ENCODE results near the gene ELF2. TPM values are rescaled to one million over a fixed set of nuclear protein-coding genes. Genes with fewer than 3 reads are reported as not detected.
"Not testable (repeated sequence)": the region's sequence is repeated elsewhere in the genome, so short reads cannot be mapped to it uniquely, and the experiment has no call there.

ELF2 gene
- total and polyA plus RNA-seq, 5 donors = 15.6 to 44.0 (median 42.7) TPM

GRCh38 chr4:139114795-139115194 lies 62.2 kb downstream of the ELF2 start:
- H3K27me3 ChIP-seq (ENCODE audit: control insufficient read depth, insufficient read depth); ATAC-seq; H3K4me1 ChIP-seq (ENCODE audit: control insufficient read depth, insufficient read depth, low read length); H3K9me3 ChIP-seq (ENCODE audit: control insufficient read depth, low read length); H3K4me3 ChIP-seq (ENCODE audit: low read length); H3K27ac ChIP-seq (ENCODE audit: low read length); DNase-seq: not testable (repeated sequence)
- 97% methylated on average over 18 of the region's 18 CpGs for whole genome bisulfite sequencing
- intact Hi-C loops (cut with DNase I) = loop anchor here in 1 of 4 donors (10.0 kb wide), 1 partner anchor 50 kb away; no protein-coding TSS in a partner anchor

- WGBS = 95% methylated on average over 5 of the region's 5 CpGs
- no peaks in the 10 kb centered on the region for H3K27me3 ChIP-seq (ENCODE audit: control insufficient read depth, insufficient read depth)
- ATAC-seq (no peak), DNase-seq (no peak)
- no peaks in the 10 kb centered on the region for H3K9me3 ChIP-seq (ENCODE audit: control insufficient read depth, low read length)
- H3K27ac ChIP-seq (ENCODE audit: low read length) = no peak overlapping the region
- no peak overlapping the region for H3K4me3 ChIP-seq (ENCODE audit: low read length)
- intact Hi-C loops (cut with DNase I) = loop anchor here in 1 of 4 donors (10.0 kb wide), 1 partner anchor 52 kb away; no protein-coding TSS in a partner anchor
- H3K4me1 ChIP-seq (ENCODE audit: control insufficient read depth, insufficient read depth, low read length) = no peaks in the 10 kb centered on the region
Observed at GRCh38 chr4:139112650-139113049, 64.4 kb downstream of the ELF2 start.

DNA sequence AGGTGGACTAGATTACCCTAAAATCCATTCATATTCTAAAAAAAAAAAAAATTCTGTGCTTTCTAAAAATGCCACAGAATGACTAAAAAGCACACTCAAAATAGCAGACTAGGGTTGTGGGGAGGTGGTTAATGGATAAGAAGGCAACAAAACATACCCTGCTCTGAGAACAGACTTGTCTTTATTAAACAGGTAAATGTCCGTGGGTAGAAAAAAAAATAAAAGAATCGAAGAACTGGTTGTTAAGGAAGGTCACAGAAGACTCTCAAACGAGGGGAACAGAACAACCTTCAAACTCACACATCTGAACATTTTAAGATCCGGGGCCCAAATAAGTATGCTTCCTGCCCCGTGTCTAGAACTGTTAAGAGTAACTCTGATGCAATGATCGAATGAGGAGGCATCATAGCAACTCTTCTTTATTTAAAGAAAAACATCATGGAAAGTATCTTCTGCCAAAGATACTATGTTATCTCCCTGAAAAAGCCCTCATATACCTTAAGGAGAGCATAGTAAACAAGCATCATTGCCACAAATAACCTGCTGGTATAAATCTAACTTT lies 68.4 kb downstream of the ELF2 start:
- Histone ChIP-seq H3K4me1 (ENCODE audit: control insufficient read depth, insufficient read depth, low read length) (no peaks in the 10 kb centered on the region), H3K4me3 (ENCODE audit: low read length) (no peak overlapping the region), H3K9me3 (ENCODE audit: control insufficient read depth, low read length) (no peaks in the 10 kb centered on the region), H3K27ac (ENCODE audit: low read length) (no peak overlapping the region), H3K27me3 (ENCODE audit: control insufficient read depth, insufficient read depth) (no peaks in the 10 kb centered on the region)
- intact Hi-C loops (cut with DNase I) = loop anchor here in 2 of 4 donors (10.0 kb wide), 2 partner anchors 56 to 76 kb away; no protein-coding TSS in a partner anchor
- ATAC-seq = no peak
- WGBS = 89% methylated on average over 6 of the region's 6 CpGs
- no peak for DNase-seq

DNA sequence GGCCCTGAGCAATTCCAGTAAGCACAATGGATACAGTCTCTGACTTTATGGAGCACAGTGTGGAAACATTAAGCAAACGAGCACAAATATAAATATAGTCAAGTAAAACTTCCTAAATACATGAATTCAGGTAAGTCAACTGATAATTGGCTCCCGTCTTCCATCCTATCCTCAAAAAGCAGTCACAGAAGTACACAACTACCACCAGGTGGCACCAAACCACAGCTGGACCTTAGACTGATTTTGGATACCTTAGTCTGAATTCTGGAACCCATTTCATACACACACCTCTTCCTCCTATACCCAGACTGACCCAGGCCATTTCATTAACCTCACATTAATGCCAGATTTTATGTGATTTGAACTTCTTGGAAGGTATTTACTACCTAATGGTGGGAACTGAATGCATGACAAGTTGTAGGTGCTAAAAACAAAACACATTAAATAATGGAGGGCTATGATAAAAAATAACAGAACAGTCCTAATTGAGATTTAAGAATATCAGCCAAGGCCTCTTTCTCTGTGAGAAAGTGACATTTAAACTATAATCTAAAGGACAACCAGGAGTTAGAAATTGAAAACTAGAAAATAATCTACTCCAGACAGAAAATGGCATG lies 77.5 kb downstream of the ELF2 start:
- Histone ChIP-seq H3K9me3 (ENCODE audit: control insufficient read depth, low read length) (no peaks in the 10 kb centered on the region), H3K4me1 (ENCODE audit: control insufficient read depth, insufficient read depth, low read length) (no peaks in the 10 kb centered on the region), H3K27ac (ENCODE audit: low read length) (no peak overlapping the region), H3K27me3 (ENCODE audit: control insufficient read depth, insufficient read depth) (no peaks in the 10 kb centered on the region), H3K4me3 (ENCODE audit: low read length) (no peak overlapping the region)
- peak in 2 of 3 donors; percentile 62 to 69 for DNase-seq
- ATAC-seq = peak; percentile 75 to 85
- WGBS = 6% methylated on average over 2 of the region's 2 CpGs
- intact Hi-C loops (cut with DNase I) = loop anchor here in 1 of 4 donors (10.0 kb wide), 1 partner anchor 195 kb away; no protein-coding TSS in a partner anchor

GRCh38 chr4:139092271-139092670 lies 84.7 kb downstream of the ELF2 start:
- H3K9me3 ChIP-seq (ENCODE audit: control insufficient read depth, low read length) = no peaks in the 10 kb centered on the region
- no peak for ATAC-seq
- WGBS = 86% methylated on average over 12 of the region's 12 CpGs
- intact Hi-C loops (cut with DNase I) = loop anchor here in 1 of 4 donors (10.0 kb wide), 1 partner anchor 203 kb away; no protein-coding TSS in a partner anchor
- no peaks in the 10 kb centered on the region for H3K4me1 ChIP-seq (ENCODE audit: control insufficient read depth, insufficient read depth, low read length)
- no peaks in the 10 kb centered on the region for H3K27me3 ChIP-seq (ENCODE audit: control insufficient read depth, insufficient read depth)
- no peak for DNase-seq
- no peak overlapping the region for H3K27ac ChIP-seq (ENCODE audit: low read length)
- no peak overlapping the region for H3K4me3 ChIP-seq (ENCODE audit: low read length)

DNA sequence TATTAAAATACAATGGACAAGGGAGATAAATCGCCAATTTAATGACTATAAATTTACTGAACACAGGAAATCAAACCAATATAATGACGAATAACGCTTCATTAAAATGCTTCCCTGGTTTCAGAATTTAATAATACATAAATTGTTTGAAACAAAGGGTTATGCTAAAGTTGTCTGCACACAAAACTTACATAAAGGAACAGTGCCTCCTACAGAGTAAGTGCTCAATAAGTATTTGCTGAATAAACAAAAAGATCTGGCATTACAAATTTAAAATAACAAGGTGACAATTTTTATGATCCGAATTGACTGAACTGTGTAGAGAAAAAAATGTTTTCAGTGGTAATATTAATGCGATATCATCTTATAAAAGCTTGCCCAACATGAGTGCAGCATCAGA lies 91.9 kb downstream of the ELF2 start:
- Histone ChIP-seq H3K9me3 (ENCODE audit: control insufficient read depth, low read length) (no peaks in the 10 kb centered on the region), H3K4me3 (ENCODE audit: low read length) (peak overlapping the region; percentile 92), H3K4me1 (ENCODE audit: control insufficient read depth, insufficient read depth, low read length) (no peaks in the 10 kb centered on the region), H3K27ac (ENCODE audit: low read length) (no peak overlapping the region), H3K27me3 (ENCODE audit: control insufficient read depth, insufficient read depth) (no peaks in the 10 kb centered on the region)
- 50% methylated on average over 5 of the region's 5 CpGs for WGBS
- no peak for ATAC-seq
- no peak for DNase-seq
- intact Hi-C loops (cut with DNase I) = loop anchor here in 2 of 4 donors (10.0 kb wide), 2 partner anchors 50 to 210 kb away; no protein-coding TSS in a partner anchor

DNA sequence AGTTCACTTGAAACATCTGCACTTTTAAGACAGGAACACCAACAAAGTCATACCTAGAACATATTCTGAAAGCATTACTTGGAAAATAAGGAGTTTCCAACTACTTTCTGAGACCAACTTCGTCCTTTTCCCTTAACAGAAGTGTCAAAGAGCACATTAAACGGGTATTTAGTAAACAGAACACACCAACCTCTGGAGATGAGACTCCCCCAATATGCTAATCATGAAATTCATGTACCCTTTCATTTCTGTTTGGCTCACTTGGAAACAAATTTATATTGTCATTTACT lies 92.3 kb downstream of the ELF2 start:
- intact Hi-C loops (cut with DNase I) = loop anchor here in 3 of 4 donors (5.0 to 10.0 kb wide), 3 partner anchors 50 to 210 kb away; no protein-coding TSS in a partner anchor
- Histone ChIP-seq H3K27me3 (ENCODE audit: control insufficient read depth, insufficient read depth) (no peaks in the 10 kb centered on the region), H3K4me1 (ENCODE audit: control insufficient read depth, insufficient read depth, low read length) (no peaks in the 10 kb centered on the region), H3K9me3 (ENCODE audit: control insufficient read depth, low read length) (no peaks in the 10 kb centered on the region), H3K4me3 (ENCODE audit: low read length) (peak overlapping the region; percentile 92), H3K27ac (ENCODE audit: low read length) (no peak overlapping the region)
- under 1% methylated on average over 2 of the region's 2 CpGs for WGBS
- DNase-seq (no peak), ATAC-seq (no peak)

GRCh38 chr4:139083956-139084803 lies 92.8 kb downstream of the ELF2 start:
- Histone ChIP-seq H3K27me3 (ENCODE audit: control insufficient read depth, insufficient read depth) (no peaks in the 10 kb centered on the region), H3K4me3 (ENCODE audit: low read length) (peak overlapping the region; percentile 92), H3K27ac (ENCODE audit: low read length) (peak overlapping the region; percentile 85), H3K4me1 (ENCODE audit: control insufficient read depth, insufficient read depth, low read length) (no peaks in the 10 kb centered on the region), H3K9me3 (ENCODE audit: control insufficient read depth, low read length) (no peaks in the 10 kb centered on the region)
- DNase-seq = peak; percentile 89 to 96 (median 95)
- intact Hi-C loops (cut with DNase I) = loop anchor here in 3 of 4 donors (5.0 to 10.0 kb wide), 3 partner anchors 49 to 211 kb away; no protein-coding TSS in a partner anchor
- ATAC-seq = peak; percentile 86 to 87
- 1% methylated on average over 68 of the region's 68 CpGs for WGBS

DNA sequence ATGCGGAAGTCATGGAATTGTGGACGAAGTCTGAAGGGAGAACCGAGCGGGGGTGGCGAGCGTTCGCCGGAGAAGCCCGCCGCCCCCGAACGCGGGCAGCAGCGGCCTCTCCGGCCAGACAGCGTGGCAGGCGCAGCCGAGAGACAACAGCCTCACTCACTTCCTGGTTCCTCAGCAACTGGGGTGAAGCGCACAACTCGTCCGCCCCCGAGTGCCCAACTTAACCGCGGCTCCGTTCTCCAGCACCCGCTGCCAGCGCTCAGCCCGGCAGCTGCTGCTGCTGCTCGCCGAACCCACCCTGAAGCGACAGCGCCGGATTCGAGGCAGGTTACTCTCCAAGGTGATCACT lies 93.4 kb downstream of the ELF2 start:
- Histone ChIP-seq H3K4me1 (ENCODE audit: control insufficient read depth, insufficient read depth, low read length) (no peaks in the 10 kb centered on the region), H3K27me3 (ENCODE audit: control insufficient read depth, insufficient read depth) (no peaks in the 10 kb centered on the region), H3K27ac (ENCODE audit: low read length) (peak overlapping the region; percentile 85), H3K4me3 (ENCODE audit: low read length) (peak overlapping the region; percentile 92), H3K9me3 (ENCODE audit: control insufficient read depth, low read length) (no peaks in the 10 kb centered on the region)
- ATAC-seq (peak; percentile 64 to 74), DNase-seq (peak; percentile 63 to 82 (median 81))
- intact Hi-C loops (cut with DNase I) = loop anchor here in 3 of 4 donors (5.0 to 10.0 kb wide), 3 partner anchors 49 to 211 kb away; no protein-coding TSS in a partner anchor
- under 1% methylated on average over 34 of the region's 34 CpGs for WGBS

GRCh38 chr4:139082750-139083606 lies 94.0 kb downstream of the ELF2 start:
- no peaks in the 10 kb centered on the region for H3K9me3 ChIP-seq (ENCODE audit: control insufficient read depth, low read length)
- WGBS = under 1% methylated on average over 38 of the region's 38 CpGs
- ATAC-seq (peak; percentile 96), DNase-seq (peak; percentile 93 to 98 (median 97))
- H3K27me3 ChIP-seq (ENCODE audit: control insufficient read depth, insufficient read depth) = no peaks in the 10 kb centered on the region
- H3K4me3 ChIP-seq (ENCODE audit: low read length) = peak overlapping the region; percentile 92
- peak overlapping the region; percentile 85 for H3K27ac ChIP-seq (ENCODE audit: low read length)
- intact Hi-C loops (cut with DNase I) = loop anchor here in 3 of 4 donors (5.0 to 10.0 kb wide), 3 partner anchors 48 to 212 kb away; no protein-coding TSS in a partner anchor
- H3K4me1 ChIP-seq (ENCODE audit: control insufficient read depth, insufficient read depth, low read length) = no peaks in the 10 kb centered on the region
